Stomach (tissue), 4 donors: ENCODE measurements around the gene LRRC70.

ENCODE experiments used
- EP300 ChIP-seq: sonication (generic); formaldehyde crosslinking; IDR thresholded peaks from one replicate; pipeline ENCODE4 v1.6.1; 2017; ENCODE audit warnings: antibody characterized with exemption
- POLR2A ChIP-seq, 4 donors: fragments of 450-650 bp; IDR thresholded peaks; one replicate each; pipeline ENCODE4 v1.6.1; 2016; ENCODE audit warnings: antibody characterized with exemption in 4 of 4, control low read depth in 2 of 4, mild to moderate bottlenecking in 1 of 4, moderate library complexity in 1 of 4
- POLR2AphosphoS5 ChIP-seq, 3 donors: sonication (generic); formaldehyde crosslinking; IDR thresholded peaks; one replicate each; pipeline ENCODE4 v1.6.1; 2016; ENCODE audit warnings: antibody characterized with exemption in 3 of 3
- TF ChIP-seq, protein P1 (sequence below), 7 experiments: fragments of 450-650 bp in 4 of 7; fragments of 200-600 bp in 3 of 7; sonication (generic) in 3 of 7; IDR thresholded peaks; one replicate each; pipeline ENCODE4 v1.5.1; 2016 to 2019; ENCODE audit warnings: antibody characterized with exemption in 7 of 7, control low read depth in 2 of 7, mild to moderate bottlenecking in 1 of 7

DNA sequence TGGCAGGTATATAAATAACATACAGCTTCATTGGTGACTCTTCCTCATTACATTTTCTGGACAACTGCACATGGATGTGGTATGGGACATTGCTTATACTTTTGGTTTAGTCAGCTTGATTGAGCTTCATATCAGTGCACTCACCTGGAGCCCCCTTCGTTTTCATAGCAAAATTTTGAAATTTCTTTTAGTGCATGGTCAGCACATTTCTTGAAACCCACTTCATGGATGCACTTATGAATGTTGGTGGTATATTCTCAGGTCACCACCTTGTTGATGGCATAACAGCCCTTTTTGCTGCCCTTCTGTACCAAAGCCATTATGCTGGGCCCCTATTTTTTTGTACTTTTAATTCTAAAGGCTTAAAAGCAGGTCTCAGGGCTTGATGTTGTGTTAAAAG lies 16.7 kb upstream of the LRRC70 start:
- TF ChIP-seq EP300 (no peak), POLR2AphosphoS5 (IDR thresholded peaks at IDR 0.05) (no peak), POLR2A (IDR thresholded peaks at IDR 0.05) (no peak)
- TF ChIP-seq, protein P1, sequence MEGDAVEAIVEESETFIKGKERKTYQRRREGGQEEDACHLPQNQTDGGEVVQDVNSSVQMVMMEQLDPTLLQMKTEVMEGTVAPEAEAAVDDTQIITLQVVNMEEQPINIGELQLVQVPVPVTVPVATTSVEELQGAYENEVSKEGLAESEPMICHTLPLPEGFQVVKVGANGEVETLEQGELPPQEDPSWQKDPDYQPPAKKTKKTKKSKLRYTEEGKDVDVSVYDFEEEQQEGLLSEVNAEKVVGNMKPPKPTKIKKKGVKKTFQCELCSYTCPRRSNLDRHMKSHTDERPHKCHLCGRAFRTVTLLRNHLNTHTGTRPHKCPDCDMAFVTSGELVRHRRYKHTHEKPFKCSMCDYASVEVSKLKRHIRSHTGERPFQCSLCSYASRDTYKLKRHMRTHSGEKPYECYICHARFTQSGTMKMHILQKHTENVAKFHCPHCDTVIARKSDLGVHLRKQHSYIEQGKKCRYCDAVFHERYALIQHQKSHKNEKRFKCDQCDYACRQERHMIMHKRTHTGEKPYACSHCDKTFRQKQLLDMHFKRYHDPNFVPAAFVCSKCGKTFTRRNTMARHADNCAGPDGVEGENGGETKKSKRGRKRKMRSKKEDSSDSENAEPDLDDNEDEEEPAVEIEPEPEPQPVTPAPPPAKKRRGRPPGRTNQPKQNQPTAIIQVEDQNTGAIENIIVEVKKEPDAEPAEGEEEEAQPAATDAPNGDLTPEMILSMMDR (IDR thresholded peaks at IDR 0.05): no peak
